Stimulated activated CD4-positive, alpha-beta T cell treated with anti-CD3 and anti-CD28 coated beads, Interleukin-1b, Interleukin-23, amount 100 ng/mL, for 24 hours (primary cell): ENCODE data around the gene CELSR3.

Source experiments
- DNase-seq, 4 experiments: peaks; one replicate each; pipeline ENCODE4 v3.0.0-alpha.2; 2020; ENCODE audit warnings: low read depth in 4 of 4, low spot score in 1 of 4

CELSR3 gene, protein sequence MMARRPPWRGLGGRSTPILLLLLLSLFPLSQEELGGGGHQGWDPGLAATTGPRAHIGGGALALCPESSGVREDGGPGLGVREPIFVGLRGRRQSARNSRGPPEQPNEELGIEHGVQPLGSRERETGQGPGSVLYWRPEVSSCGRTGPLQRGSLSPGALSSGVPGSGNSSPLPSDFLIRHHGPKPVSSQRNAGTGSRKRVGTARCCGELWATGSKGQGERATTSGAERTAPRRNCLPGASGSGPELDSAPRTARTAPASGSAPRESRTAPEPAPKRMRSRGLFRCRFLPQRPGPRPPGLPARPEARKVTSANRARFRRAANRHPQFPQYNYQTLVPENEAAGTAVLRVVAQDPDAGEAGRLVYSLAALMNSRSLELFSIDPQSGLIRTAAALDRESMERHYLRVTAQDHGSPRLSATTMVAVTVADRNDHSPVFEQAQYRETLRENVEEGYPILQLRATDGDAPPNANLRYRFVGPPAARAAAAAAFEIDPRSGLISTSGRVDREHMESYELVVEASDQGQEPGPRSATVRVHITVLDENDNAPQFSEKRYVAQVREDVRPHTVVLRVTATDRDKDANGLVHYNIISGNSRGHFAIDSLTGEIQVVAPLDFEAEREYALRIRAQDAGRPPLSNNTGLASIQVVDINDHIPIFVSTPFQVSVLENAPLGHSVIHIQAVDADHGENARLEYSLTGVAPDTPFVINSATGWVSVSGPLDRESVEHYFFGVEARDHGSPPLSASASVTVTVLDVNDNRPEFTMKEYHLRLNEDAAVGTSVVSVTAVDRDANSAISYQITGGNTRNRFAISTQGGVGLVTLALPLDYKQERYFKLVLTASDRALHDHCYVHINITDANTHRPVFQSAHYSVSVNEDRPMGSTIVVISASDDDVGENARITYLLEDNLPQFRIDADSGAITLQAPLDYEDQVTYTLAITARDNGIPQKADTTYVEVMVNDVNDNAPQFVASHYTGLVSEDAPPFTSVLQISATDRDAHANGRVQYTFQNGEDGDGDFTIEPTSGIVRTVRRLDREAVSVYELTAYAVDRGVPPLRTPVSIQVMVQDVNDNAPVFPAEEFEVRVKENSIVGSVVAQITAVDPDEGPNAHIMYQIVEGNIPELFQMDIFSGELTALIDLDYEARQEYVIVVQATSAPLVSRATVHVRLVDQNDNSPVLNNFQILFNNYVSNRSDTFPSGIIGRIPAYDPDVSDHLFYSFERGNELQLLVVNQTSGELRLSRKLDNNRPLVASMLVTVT (N-terminal part only)

DNA sequence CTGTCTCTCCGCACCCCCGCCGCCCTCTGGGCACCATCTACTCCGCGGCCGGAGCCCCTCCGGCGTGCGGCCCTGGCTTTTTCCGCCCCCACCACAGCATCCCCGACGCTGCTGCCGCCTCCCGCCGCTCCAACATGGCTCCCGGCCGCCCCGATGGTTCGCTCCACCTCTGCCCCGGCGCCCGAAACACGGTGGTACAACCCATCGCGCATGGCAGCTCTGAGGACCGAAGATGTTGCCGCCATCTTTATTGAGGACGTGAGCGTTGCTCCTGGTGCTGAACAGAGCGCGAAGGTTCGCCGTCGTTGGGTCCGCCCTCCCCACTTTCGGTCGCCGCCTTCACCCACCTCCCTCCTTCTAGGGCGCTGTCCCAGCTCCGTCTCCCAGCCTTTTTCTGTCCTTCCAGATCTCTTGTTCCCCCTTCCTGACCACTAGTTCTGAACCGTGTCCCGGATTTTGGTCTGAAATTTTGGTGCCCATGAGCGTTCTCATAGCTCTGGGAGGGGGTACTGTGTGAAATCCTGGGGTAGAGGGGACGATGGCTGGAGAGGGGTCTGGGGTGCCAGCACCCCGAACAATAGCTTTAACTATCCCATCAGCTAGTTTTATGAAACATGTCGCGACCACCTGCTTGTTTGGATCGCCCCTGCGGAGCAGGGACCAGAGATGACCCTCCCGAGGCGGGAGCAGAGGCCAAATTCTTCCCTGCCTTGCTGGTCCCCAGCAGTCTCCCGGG, at the start of gene CELSR3:
Gene CELSR3 (minus strand): TSS at position 134 of the 736 bp plus-strand sequence. CDS start 252 bp downstream, outside the sequence.
- DNase-seq = peak in 1 of 4 experiments; percentile 47

DNA sequence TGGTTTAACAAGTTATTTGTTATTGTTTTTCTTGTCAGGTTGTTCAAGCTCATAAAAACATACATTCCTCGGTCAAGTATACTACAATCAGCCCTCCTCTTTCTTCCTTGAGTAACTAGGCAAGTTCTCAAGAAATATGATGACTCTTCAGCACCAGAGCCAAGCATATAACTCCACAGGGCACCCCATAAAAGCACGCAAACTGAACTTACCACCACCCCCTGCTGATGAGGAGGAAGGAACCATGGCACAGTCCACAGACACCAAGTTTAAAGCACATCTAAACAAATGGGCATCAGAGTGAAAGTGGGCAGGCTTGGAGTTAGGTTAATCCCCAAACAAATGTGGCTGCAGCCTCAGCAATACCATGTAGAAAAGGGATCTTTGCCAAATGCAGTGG, 49.0 kb upstream of the CELSR3 start:
- DNase-seq = no peak

GRCh38 chr3:48709051-48709461, 46.4 kb upstream of the CELSR3 start:
- DNase-seq = no peak

DNA sequence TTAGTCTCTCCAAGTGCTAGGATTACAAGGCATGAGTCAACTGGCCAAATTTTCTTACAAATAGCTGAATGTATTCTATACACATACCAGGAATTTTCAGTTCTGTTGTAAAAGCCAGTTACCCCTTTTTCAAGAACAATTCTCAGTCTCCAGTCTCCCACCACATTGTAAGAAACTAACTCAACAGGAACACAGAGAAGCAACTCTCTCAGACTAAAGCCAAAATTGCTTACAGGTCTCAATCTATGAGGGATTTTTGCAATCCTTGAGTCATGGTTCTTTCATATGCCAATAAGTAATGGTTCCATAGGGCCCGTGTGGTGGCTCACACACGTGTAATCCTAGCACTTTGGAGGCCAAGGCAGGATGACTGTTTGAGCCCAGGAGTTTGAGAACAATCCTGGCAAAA, 45.8 kb upstream of the CELSR3 start:
- DNase-seq = no peak

DNA sequence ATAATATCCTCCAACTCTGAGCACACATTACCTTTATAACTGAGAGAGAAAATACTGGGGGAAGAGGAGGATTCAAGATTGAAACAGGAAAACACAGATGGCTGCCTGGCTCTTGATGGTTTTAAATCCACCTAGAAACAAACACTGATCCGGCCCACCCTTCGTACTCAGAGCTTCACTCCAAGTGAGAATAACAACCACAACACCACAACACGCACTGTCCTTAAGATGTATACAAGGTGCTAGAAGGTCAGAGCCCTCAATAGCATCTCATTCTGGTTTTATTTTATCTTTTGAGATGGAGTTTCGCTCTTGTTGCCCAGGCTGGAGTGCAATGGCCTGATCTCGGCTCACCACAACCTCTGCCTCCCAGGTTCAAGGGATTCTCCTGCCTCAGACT, 44.5 kb upstream of the CELSR3 start:
- no peak for DNase-seq

DNA sequence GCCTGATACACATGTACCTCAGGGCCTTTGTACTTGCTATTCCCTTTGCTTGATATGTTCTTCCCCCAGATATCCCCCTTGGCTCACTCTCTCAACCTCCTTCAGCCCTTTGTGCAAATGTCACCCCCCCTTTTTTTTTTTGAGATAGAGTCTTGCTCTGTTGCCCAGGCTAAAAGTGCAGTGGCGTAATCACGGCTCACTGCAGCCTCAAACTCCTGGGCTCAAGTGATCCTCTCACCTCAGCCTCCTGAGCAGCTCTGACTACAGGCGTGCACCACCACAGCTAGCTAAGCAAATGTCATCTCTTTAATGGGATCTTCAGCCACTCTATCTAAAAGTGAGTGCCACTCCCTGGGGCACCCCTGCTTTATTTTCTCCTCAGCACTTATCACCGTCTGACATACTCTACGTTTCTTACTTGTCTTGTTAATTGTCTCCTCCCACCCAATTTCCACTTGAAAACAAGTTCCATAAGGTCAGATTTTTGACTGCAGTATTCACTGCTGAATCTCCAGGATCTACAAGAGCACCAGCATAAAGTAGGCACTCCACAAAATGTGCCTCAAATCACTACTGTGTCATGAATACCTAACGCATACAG, 39.7 kb upstream of the CELSR3 start:
- no peak for DNase-seq

- no peak for DNase-seq
Measured at GRCh38 chr3:48700731-48701405, 38.2 kb upstream of the CELSR3 start.

- no peak for DNase-seq
Measured at GRCh38 chr3:48698891-48699290, 36.2 kb upstream of the CELSR3 start.

DNA sequence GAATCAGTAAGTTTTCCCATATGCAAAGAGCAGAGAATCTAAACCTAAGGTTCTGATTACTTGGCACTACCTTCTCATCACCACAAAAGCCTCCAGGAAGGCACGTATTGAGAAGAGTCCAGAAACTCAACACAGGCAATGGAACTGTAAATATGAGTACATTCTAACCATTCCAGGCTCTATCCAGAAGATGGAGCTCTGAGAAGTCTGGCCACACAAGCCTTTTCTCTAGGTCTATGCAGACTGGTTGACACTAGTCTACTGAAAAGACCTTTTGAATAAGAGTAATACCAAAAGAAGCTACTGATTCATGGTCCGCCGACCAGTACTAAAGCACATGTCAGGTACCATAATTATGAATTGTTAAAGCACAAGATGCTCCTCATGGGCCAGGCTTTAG, 35.3 kb upstream of the CELSR3 start:
- DNase-seq = no peak

- DNase-seq = no peak
Measured at GRCh38 chr3:48696601-48697000, 33.9 kb upstream of the CELSR3 start.

- DNase-seq = no peak
Measured at GRCh38 chr3:48696156-48696555, 33.5 kb upstream of the CELSR3 start.

DNA sequence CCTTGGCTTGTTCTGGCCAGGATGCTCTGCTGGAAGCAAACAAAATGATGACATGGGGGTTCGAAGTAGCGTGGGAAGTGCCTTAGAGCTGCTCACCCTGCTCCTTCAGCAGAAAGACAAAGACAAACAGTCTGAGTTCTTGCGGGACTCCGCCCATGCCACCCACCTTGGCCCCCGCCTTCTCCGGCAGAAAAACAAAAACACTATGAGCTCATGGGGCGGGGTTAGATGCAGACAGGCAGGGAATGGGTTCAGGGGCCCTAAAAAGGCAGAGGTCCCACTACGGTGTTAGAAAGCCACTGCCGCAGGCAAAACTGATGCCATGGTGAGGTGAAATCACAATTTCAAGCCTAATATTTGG, 32.7 kb upstream of the CELSR3 start:
- DNase-seq = no peak

GRCh38 chr3:48694610-48695392, 32.1 kb upstream of the CELSR3 start:
- no peak for DNase-seq

GRCh38 chr3:48693826-48694225, 31.1 kb upstream of the CELSR3 start:
- DNase-seq = no peak

DNA sequence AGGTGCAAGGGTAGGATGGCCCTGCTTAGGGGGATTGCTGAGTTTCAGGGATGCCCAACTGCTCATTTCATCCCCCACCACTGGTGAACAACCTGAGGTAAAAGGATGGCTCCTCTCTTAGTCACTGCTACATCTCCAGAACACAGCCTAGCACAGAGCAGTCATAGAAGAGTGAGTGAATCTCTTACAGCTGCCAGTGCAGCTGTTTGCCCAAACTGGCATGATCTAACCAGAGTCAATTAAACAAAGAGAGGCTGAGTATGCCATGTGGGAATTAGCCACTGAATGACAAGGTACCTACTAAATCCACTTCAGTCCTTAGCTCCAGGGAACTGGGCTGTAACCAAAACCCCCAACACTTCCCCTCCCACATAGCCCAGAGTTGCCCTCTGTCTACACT, 29.9 kb upstream of the CELSR3 start:
- DNase-seq = no peak

DNA sequence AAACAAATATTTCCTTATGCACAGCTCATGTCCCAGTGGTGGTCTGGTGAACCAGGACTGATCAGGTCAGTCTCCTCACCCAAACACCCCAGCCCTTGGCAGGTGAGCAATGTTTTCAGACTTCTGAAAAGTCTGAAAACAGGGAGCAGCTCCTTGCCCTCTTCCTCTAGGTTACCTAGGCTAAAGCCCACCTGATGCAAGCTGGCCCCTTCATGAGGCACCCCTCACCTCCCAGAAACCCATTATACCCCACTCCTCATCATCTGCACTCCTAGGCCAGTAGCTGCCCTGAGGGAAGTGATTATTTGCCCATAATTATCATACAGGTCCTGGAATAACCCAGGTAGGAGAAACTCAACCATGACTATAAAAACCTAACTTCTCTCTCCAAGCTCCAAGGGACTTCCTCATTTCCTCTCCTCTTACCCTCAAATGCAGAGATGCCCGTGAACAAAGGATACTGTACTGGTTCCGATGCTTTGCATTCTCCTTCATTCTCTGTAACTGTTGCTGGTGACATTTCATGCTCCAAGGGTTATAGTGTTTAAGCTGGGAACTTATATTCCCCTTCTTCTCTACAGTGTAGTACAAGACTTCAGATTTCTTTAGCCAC, 28.3 kb upstream of the CELSR3 start:
- no peak for DNase-seq

GRCh38 chr3:48689384-48689783, 26.7 kb upstream of the CELSR3 start:
- DNase-seq = no peak

DNA sequence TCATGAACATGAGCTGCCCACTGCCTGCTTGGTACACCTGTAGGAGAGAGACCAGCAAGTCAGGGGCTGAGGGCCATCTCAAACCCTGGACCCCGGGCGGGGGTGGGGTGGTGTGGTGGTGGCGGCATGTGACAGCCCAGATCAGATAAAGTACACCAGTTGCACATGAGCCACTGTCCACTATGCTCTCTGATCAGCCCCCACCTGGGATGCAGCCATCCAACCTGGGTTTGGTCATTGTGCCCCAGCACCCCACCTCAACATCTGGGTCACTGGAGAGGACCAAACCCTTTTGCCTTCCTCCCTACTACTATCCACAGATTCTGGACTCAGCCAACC, 26.0 kb upstream of the CELSR3 start:
- DNase-seq = no peak
